NAMALWA (cell line): ENCODE data around the gene ABHD12.

Source experiments
- DNase-seq: peaks from one replicate; pipeline ENCODE4 v3.0.0-alpha.2; 2015; ENCODE audit warnings: low spot score

ABHD12 gene

GRCh38 chr20:25257130-25257529 is 133.5 kb downstream of the ABHD12 start:
- no peak for DNase-seq

- no peak for DNase-seq
Observed at GRCh38 chr20:25256226-25256859, 134.3 kb downstream of the ABHD12 start.

GRCh38 chr20:25254986-25255680 is 135.5 kb downstream of the ABHD12 start:
- DNase-seq: no peak

GRCh38 chr20:25254571-25254970 is 136.1 kb downstream of the ABHD12 start:
- DNase-seq: no peak

GRCh38 chr20:25253606-25254275 is 136.9 kb downstream of the ABHD12 start:
- DNase-seq: no peak

- no peak for DNase-seq
Observed at GRCh38 chr20:25252686-25253421, 137.8 kb downstream of the ABHD12 start.

- no peak for DNase-seq
Observed at GRCh38 chr20:25252230-25252651, 138.4 kb downstream of the ABHD12 start.

- no peak for DNase-seq
Observed at GRCh38 chr20:25251558-25251957, 139.1 kb downstream of the ABHD12 start.

GRCh38 chr20:25251019-25251418 is 139.6 kb downstream of the ABHD12 start:
- DNase-seq: no peak

GRCh38 chr20:25250508-25250907 is 140.1 kb downstream of the ABHD12 start:
- DNase-seq: no peak
